ENCODE results near the gene POFUT2. TPM values are rescaled to one million over a fixed set of nuclear protein-coding genes. Genes with fewer than 3 reads are reported as not detected.
"Not testable (repeated sequence)": the region's sequence is repeated elsewhere in the genome, so short reads cannot be mapped to it uniquely, and the experiment has no call there.

Gene POFUT2
- total and polyA plus RNA-seq, 7 donors = 2.5 to 31.3 (median 18.9) TPM

- Histone ChIP-seq H3K4me1 (peaks cover 0 to 58% (median 50%) of the 10 kb centered on the region in 4 donors), H3K4me3 (no peak overlapping the region), H3K36me3 (no peaks in the 10 kb centered on the region), H3K27me3 (no peaks in the 10 kb centered on the region), H3K9me3 (no peaks in the 10 kb centered on the region), H3K27ac (peak overlapping the region; percentile 73 to 90 (median 79))
- TF ChIP-seq POLR2A (IDR thresholded peaks at IDR 0.05) (no peak), EP300 (IDR thresholded peaks at IDR 0.05) (no peak), CTCF (IDR thresholded peaks at IDR 0.05) (no peak), POLR2AphosphoS5 (IDR thresholded peaks at IDR 0.05) (no peak)
- intact Hi-C loops (cut with DNase I) = no loop called here
- DNase-seq = peak; percentile 61
- WGBS, 2 donors = 76 to 86% methylated on average over 7 of the region's 7 CpGs
These were observed 30.5 kb upstream of the POFUT2 start for GRCh38 chr21:45318146-45318555.

- Histone ChIP-seq H3K4me1 (peaks cover 0 to 53% (median 46%) of the 10 kb centered on the region in 4 donors), H3K4me3 (no peak overlapping the region), H3K27me3 (no peaks in the 10 kb centered on the region), H3K27ac (peak overlapping the region; percentile 73 to 90 (median 79)), H3K36me3 (no peaks in the 10 kb centered on the region), H3K9me3 (no peaks in the 10 kb centered on the region)
- 75 to 82% methylated on average over 17 of the region's 17 CpGs for WGBS, 2 donors
- peak in 2 of 4 donors; percentile 18 to 38 for TF ChIP-seq POLR2AphosphoS5 (IDR thresholded peaks at IDR 0.05)
- no peak for TF ChIP-seq CTCF (IDR thresholded peaks at IDR 0.05)
- intact Hi-C loops (cut with DNase I) = no loop called here
- peak; percentile 64 for DNase-seq
These were observed 29.9 kb upstream of the POFUT2 start for GRCh38 chr21:45317398-45318145.

- TF ChIP-seq EP300 (IDR thresholded peaks at IDR 0.05) (no peak), POLR2A (IDR thresholded peaks at IDR 0.05) (no peak), POLR2AphosphoS5 (IDR thresholded peaks at IDR 0.05) (no peak), CTCF (IDR thresholded peaks at IDR 0.05) (no peak)
- intact Hi-C loops (cut with DNase I) = no loop called here
- peak overlapping the region; percentile 73 to 90 (median 79) for H3K27ac ChIP-seq
- H3K4me3 ChIP-seq = no peak overlapping the region
- H3K27me3 ChIP-seq = no peaks in the 10 kb centered on the region
- H3K9me3 ChIP-seq = no peaks in the 10 kb centered on the region
- peak; percentile 64 for DNase-seq
- H3K4me1 ChIP-seq = peaks cover 0 to 50% (median 45%) of the 10 kb centered on the region in 4 donors
- 79 to 88% methylated on average over 16 of the region's 16 CpGs for WGBS, 2 donors
- no peaks in the 10 kb centered on the region for H3K36me3 ChIP-seq
These were observed 29.2 kb upstream of the POFUT2 start for GRCh38 chr21:45316871-45317397.

- DNase-seq; H3K9me3 ChIP-seq; intact Hi-C loops (cut with DNase I); H3K4me3 ChIP-seq; H3K27me3 ChIP-seq; H3K36me3 ChIP-seq: not testable (repeated sequence)
- 50 to 61% methylated on average over 7 of the region's 7 CpGs for WGBS, 2 donors
- H3K27ac ChIP-seq = peak overlapping the region in 1 of 4 donors; percentile 79
- H3K4me1 ChIP-seq = peaks cover 0 to 44% (median 41%) of the 10 kb centered on the region in 4 donors
These were observed 28.2 kb upstream of the POFUT2 start for GRCh38 chr21:45315676-45316470.

- intact Hi-C loops (cut with DNase I) = no loop called here
- DNase-seq = no peak
- Histone ChIP-seq H3K4me1 (peaks cover 0 to 35% (median 29%) of the 10 kb centered on the region in 4 donors), H3K27ac (no peak overlapping the region), H3K36me3 (no peaks in the 10 kb centered on the region), H3K27me3 (no peaks in the 10 kb centered on the region), H3K9me3 (no peaks in the 10 kb centered on the region), H3K4me3 (no peak overlapping the region)
- TF ChIP-seq POLR2AphosphoS5 (IDR thresholded peaks at IDR 0.05) (no peak), CTCF (IDR thresholded peaks at IDR 0.05) (no peak), EP300 (IDR thresholded peaks at IDR 0.05) (no peak)
- 62 to 76% methylated on average over 3 of the region's 3 CpGs for WGBS, 2 donors
These were observed 26.0 kb upstream of the POFUT2 start for GRCh38 chr21:45313682-45314081.

Measured in sigmoid colon (tissue), 7 donors.